ENCODE measurements around the gene RFPL3.

RFPL3 gene

GRCh38 chr22:32404021-32404420 is 46.4 kb downstream of the RFPL3 start:
- no peak for TF ChIP-seq CTCF (IDR thresholded peaks at IDR 0.05; ENCODE audit: insufficient read depth, low read length, poor library complexity, severe bottlenecking)
- Histone ChIP-seq H3K27me3 (replicated peaks; ENCODE audit: control insufficient read depth, insufficient read depth, low read length) (no peaks in the 10 kb centered on the region), H3K36me3 (ENCODE audit: control insufficient read depth, insufficient read depth, low read length) (peaks cover 11% of the 10 kb centered on the region), H3K4me3 (replicated peaks; ENCODE audit: low read depth, low read length) (no peak overlapping the region)
- no peak for DNase-seq (ENCODE audit: extremely low read depth, insufficient read length)

GRCh38 chr22:32407312-32407711 is 49.6 kb downstream of the RFPL3 start:
- DNase-seq (ENCODE audit: extremely low read depth, insufficient read length), result peak; percentile 45
- no peak for TF ChIP-seq CTCF (IDR thresholded peaks at IDR 0.05; ENCODE audit: insufficient read depth, low read length, poor library complexity, severe bottlenecking)
- Histone ChIP-seq H3K4me3 (replicated peaks; ENCODE audit: low read depth, low read length) (no peak overlapping the region), H3K36me3 (ENCODE audit: control insufficient read depth, insufficient read depth, low read length) (peaks cover 4% of the 10 kb centered on the region), H3K27me3 (replicated peaks; ENCODE audit: control insufficient read depth, insufficient read depth, low read length) (no peaks in the 10 kb centered on the region)

- Histone ChIP-seq H3K36me3 (ENCODE audit: control insufficient read depth, insufficient read depth, low read length) (peaks cover 4% of the 10 kb centered on the region), H3K4me3 (replicated peaks; ENCODE audit: low read depth, low read length) (no peak overlapping the region), H3K27me3 (replicated peaks; ENCODE audit: control insufficient read depth, insufficient read depth, low read length) (no peaks in the 10 kb centered on the region)
- no peak for TF ChIP-seq CTCF (IDR thresholded peaks at IDR 0.05; ENCODE audit: insufficient read depth, low read length, poor library complexity, severe bottlenecking)
- no peak for DNase-seq (ENCODE audit: extremely low read depth, insufficient read length)
These were observed 50.3 kb downstream of the RFPL3 start for GRCh38 chr22:32407936-32408335.

- Histone ChIP-seq H3K27me3 (replicated peaks; ENCODE audit: control insufficient read depth, insufficient read depth, low read length) (no peaks in the 10 kb centered on the region), H3K36me3 (ENCODE audit: control insufficient read depth, insufficient read depth, low read length) (peaks cover 3% of the 10 kb centered on the region), H3K4me3 (replicated peaks; ENCODE audit: low read depth, low read length) (no peak overlapping the region)
These were observed 52.3 kb downstream of the RFPL3 start for GRCh38 chr22:32409977-32410376.

GRCh38 chr22:32410459-32410858 is 52.8 kb downstream of the RFPL3 start:
- DNase-seq (ENCODE audit: extremely low read depth, insufficient read length), result no peak
- H3K27me3 ChIP-seq (replicated peaks; ENCODE audit: control insufficient read depth, insufficient read depth, low read length), result no peaks in the 10 kb centered on the region
- H3K4me3 ChIP-seq (replicated peaks; ENCODE audit: low read depth, low read length), result peak overlapping the region; percentile 93
- TF ChIP-seq CTCF (IDR thresholded peaks at IDR 0.05; ENCODE audit: insufficient read depth, low read length, poor library complexity, severe bottlenecking), result no peak
- H3K36me3 ChIP-seq (ENCODE audit: control insufficient read depth, insufficient read depth, low read length), result peaks cover 3% of the 10 kb centered on the region

More at GRCh38 chr22:32409977-32410376, 52.3 kb downstream of the RFPL3 start:
- DNase-seq (ENCODE audit: extremely low read depth, insufficient read length), result no peak
- no peak for TF ChIP-seq CTCF (IDR thresholded peaks at IDR 0.05; ENCODE audit: insufficient read depth, low read length, poor library complexity, severe bottlenecking)
